ENCODE results near the gene EIF3D. TPM values are rescaled to one million over a fixed set of nuclear protein-coding genes. Genes with fewer than 3 reads are reported as not detected.

EIF3D gene
- total and polyA plus RNA-seq, 2 experiments from 2014 or later, result 148 to 381 TPM

GRCh38 chr22:36520423-36520822 is 8.5 kb downstream of the EIF3D start:
- Histone ChIP-seq H3K4me3 (no peak overlapping the region), H4K20me1 (replicated peaks; ENCODE audit: insufficient read depth) (peaks cover 11% of the 10 kb centered on the region; the same call in 1 of the 2 replicates), H3F3A (replicated peaks; ENCODE audit: low read depth) (peaks cover 18% of the 10 kb centered on the region; the same call in 1 of the 2 replicates), H3K36me3 (ENCODE audit: insufficient read depth) (peaks cover 98% of the 10 kb centered on the region), H3K4me1 (ENCODE audit: insufficient read depth) (no peaks in the 10 kb centered on the region), H3K27me3 (ENCODE audit: insufficient read depth) (no peaks in the 10 kb centered on the region), H3K4me2 (no peak overlapping the region), H2AFZ (no peak overlapping the region), H3K9me2 (ENCODE audit: insufficient read depth) (no peaks in the 10 kb centered on the region), H3K79me2 (replicated peaks; ENCODE audit: insufficient read depth) (no peaks in the 10 kb centered on the region), H3K27ac (ENCODE audit: low read depth) (no peak overlapping the region)
- peaks cover 100% of the 10 kb centered on the region for H3K36me3 Mint-ChIP-seq (ENCODE audit: low read depth)
- H3K27ac Mint-ChIP-seq, result no peak overlapping the region
- peaks cover 5% of the 10 kb centered on the region for H3K27me3 Mint-ChIP-seq (ENCODE audit: insufficient read depth, low read depth, poor library complexity)
- TF ChIP-seq ZNF331 (CRISPR knock-in tag; IDR thresholded peaks at IDR 0.05; ENCODE audit: low read depth) (no peak), EZH2 (IDR thresholded peaks at IDR 0.05; ENCODE audit: low read depth, unreplicated experiment) (no peak), CTCF (conservative IDR thresholded peaks at IDR 0.05; ENCODE audit: low read depth in 2 of 2) (no peak), REST (IDR thresholded peaks at IDR 0.05; ENCODE audit: unreplicated experiment) (no peak), EZH2phosphoT487 (IDR thresholded peaks at IDR 0.05; ENCODE audit: unreplicated experiment) (no peak), NANOG (IDR thresholded peaks at IDR 0.05; ENCODE audit: borderline replicate concordance) (no peak), POLR2AphosphoS5 (IDR thresholded peaks at IDR 0.05; ENCODE audit: low read depth) (no peak), JUNB (IDR thresholded peaks at IDR 0.05; ENCODE audit: unreplicated experiment) (no peak), CREB1 (CRISPR knock-in tag; IDR thresholded peaks at IDR 0.05; ENCODE audit: low read depth) (no peak), STAT1 (IDR thresholded peaks at IDR 0.05; ENCODE audit: unreplicated experiment) (no peak), ZNF114 (CRISPR knock-in tag; IDR thresholded peaks at IDR 0.05) (no peak)
- TF ChIP-seq, protein P1, sequence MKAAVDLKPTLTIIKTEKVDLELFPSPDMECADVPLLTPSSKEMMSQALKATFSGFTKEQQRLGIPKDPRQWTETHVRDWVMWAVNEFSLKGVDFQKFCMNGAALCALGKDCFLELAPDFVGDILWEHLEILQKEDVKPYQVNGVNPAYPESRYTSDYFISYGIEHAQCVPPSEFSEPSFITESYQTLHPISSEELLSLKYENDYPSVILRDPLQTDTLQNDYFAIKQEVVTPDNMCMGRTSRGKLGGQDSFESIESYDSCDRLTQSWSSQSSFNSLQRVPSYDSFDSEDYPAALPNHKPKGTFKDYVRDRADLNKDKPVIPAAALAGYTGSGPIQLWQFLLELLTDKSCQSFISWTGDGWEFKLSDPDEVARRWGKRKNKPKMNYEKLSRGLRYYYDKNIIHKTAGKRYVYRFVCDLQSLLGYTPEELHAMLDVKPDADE (IDR thresholded peaks at IDR 0.05), result no peak
- TF ChIP-seq, protein P2, sequence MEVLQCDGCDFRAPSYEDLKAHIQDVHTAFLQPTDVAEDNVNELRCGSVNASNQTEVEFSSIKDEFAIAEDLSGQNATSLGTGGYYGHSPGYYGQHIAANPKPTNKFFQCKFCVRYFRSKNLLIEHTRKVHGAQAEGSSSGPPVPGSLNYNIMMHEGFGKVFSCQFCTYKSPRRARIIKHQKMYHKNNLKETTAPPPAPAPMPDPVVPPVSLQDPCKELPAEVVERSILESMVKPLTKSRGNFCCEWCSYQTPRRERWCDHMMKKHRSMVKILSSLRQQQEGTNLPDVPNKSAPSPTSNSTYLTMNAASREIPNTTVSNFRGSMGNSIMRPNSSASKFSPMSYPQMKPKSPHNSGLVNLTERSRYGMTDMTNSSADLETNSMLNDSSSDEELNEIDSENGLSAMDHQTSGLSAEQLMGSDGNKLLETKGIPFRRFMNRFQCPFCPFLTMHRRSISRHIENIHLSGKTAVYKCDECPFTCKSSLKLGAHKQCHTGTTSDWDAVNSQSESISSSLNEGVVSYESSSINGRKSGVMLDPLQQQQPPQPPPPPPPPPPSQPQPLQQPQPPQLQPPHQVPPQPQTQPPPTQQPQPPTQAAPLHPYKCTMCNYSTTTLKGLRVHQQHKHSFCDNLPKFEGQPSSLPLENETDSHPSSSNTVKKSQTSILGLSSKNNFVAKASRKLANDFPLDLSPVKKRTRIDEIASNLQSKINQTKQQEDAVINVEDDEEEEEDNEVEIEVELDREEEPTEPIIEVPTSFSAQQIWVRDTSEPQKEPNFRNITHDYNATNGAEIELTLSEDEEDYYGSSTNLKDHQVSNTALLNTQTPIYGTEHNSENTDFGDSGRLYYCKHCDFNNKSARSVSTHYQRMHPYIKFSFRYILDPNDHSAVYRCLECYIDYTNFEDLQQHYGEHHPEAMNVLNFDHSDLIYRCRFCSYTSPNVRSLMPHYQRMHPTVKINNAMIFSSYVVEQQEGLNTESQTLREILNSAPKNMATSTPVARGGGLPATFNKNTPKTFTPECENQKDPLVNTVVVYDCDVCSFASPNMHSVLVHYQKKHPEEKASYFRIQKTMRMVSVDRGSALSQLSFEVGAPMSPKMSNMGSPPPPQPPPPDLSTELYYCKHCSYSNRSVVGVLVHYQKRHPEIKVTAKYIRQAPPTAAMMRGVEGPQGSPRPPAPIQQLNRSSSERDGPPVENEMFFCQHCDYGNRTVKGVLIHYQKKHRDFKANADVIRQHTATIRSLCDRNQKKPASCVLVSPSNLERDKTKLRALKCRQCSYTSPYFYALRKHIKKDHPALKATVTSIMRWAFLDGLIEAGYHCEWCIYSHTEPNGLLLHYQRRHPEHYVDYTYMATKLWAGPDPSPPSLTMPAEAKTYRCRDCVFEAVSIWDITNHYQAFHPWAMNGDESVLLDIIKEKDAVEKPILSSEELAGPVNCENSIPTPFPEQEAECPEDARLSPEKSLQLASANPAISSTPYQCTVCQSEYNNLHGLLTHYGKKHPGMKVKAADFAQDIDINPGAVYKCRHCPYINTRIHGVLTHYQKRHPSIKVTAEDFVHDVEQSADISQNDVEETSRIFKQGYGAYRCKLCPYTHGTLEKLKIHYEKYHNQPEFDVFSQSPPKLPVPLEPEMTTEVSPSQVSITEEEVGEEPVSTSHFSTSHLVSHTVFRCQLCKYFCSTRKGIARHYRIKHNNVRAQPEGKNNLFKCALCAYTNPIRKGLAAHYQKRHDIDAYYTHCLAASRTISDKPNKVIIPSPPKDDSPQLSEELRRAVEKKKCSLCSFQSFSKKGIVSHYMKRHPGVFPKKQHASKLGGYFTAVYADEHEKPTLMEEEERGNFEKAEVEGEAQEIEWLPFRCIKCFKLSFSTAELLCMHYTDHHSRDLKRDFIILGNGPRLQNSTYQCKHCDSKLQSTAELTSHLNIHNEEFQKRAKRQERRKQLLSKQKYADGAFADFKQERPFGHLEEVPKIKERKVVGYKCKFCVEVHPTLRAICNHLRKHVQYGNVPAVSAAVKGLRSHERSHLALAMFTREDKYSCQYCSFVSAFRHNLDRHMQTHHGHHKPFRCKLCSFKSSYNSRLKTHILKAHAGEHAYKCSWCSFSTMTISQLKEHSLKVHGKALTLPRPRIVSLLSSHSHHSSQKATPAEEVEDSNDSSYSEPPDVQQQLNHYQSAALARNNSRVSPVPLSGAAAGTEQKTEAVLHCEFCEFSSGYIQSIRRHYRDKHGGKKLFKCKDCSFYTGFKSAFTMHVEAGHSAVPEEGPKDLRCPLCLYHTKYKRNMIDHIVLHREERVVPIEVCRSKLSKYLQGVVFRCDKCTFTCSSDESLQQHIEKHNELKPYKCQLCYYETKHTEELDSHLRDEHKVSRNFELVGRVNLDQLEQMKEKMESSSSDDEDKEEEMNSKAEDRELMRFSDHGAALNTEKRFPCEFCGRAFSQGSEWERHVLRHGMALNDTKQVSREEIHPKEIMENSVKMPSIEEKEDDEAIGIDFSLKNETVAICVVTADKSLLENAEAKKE (CRISPR knock-in tag; IDR thresholded peaks at IDR 0.05), result no peak
- H3K4me3 Mint-ChIP-seq, result no peak overlapping the region
- ATAC-seq (no peak), DNase-seq (ENCODE audit: low spot score) (no peak)
- H3K9me3 Mint-ChIP-seq, result no peaks in the 10 kb centered on the region
- no peaks in the 10 kb centered on the region for H3K4me1 Mint-ChIP-seq

Measured in GM23338 (cell line).